Measurements from ENCODE around the gene GPSM1.

Gene GPSM1

DNA sequence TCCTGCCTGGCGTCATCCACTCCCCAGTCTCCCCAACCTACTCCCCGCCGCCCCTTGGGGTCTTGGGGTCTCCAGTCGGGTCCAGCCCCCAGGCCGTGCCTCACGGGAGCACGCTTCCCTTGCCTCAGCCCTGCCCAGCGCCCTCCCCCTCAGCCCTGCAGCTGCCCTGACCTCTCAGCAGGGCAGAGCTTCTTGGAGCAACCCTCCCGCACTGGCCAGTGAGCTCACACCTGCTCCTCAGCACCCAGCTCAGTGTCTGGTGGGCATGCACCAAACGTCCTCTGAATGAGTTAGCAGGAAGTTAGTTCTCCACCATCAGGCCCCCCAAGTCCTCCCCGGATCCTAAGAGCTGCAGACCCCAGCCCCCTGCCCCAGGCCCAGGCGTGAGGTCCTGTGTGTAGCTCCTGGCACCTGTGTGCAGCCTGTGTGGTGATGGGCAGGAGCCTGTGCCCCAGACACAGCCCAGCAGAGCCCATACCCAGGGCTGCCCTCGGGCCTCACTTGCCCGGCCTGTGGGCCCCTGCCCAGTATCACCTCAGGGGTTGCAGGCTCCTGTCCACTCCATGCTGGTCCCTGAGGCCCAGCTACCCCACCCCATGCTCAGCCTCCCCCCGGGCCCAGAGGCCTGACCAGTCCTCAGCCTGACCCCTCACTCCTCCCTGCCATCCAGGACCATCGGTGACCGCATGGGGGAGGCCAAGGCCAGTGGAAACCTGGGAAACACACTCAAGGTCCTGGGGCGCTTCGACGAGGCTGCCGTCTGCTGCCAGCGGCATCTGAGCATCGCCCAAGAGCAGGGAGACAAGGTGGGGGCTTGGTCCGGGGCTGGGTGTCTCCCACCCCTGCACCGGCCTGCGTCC is 8.2 kb downstream of the GPSM1 start:
- no peaks in the 10 kb centered on the region for H3K27me3 ChIP-seq (ENCODE audit: insufficient read depth, poor library complexity, severe bottlenecking)
- H3K4me3 ChIP-seq (replicated peaks; ENCODE audit: insufficient read depth, low read length) = no peak overlapping the region
- DNase-seq (ENCODE audit: low read depth in 1 of 2, low spot score in 1 of 2) = no peak
- TF ChIP-seq POLR2AphosphoS5 (IDR thresholded peaks at IDR 0.05; ENCODE audit: low read depth) (no peak), SPI1 (IDR thresholded peaks at IDR 0.05; ENCODE audit: borderline replicate concordance, low read depth) (no peak), GABPA (IDR thresholded peaks at IDR 0.05; ENCODE audit: low read depth) (no peak)
- TF ChIP-seq, protein P1, sequence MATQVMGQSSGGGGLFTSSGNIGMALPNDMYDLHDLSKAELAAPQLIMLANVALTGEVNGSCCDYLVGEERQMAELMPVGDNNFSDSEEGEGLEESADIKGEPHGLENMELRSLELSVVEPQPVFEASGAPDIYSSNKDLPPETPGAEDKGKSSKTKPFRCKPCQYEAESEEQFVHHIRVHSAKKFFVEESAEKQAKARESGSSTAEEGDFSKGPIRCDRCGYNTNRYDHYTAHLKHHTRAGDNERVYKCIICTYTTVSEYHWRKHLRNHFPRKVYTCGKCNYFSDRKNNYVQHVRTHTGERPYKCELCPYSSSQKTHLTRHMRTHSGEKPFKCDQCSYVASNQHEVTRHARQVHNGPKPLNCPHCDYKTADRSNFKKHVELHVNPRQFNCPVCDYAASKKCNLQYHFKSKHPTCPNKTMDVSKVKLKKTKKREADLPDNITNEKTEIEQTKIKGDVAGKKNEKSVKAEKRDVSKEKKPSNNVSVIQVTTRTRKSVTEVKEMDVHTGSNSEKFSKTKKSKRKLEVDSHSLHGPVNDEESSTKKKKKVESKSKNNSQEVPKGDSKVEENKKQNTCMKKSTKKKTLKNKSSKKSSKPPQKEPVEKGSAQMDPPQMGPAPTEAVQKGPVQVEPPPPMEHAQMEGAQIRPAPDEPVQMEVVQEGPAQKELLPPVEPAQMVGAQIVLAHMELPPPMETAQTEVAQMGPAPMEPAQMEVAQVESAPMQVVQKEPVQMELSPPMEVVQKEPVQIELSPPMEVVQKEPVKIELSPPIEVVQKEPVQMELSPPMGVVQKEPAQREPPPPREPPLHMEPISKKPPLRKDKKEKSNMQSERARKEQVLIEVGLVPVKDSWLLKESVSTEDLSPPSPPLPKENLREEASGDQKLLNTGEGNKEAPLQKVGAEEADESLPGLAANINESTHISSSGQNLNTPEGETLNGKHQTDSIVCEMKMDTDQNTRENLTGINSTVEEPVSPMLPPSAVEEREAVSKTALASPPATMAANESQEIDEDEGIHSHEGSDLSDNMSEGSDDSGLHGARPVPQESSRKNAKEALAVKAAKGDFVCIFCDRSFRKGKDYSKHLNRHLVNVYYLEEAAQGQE (IDR thresholded peaks at IDR 0.05; ENCODE audit: insufficient replicate concordance, low read depth) = no peak
- TF ChIP-seq, protein P2, sequence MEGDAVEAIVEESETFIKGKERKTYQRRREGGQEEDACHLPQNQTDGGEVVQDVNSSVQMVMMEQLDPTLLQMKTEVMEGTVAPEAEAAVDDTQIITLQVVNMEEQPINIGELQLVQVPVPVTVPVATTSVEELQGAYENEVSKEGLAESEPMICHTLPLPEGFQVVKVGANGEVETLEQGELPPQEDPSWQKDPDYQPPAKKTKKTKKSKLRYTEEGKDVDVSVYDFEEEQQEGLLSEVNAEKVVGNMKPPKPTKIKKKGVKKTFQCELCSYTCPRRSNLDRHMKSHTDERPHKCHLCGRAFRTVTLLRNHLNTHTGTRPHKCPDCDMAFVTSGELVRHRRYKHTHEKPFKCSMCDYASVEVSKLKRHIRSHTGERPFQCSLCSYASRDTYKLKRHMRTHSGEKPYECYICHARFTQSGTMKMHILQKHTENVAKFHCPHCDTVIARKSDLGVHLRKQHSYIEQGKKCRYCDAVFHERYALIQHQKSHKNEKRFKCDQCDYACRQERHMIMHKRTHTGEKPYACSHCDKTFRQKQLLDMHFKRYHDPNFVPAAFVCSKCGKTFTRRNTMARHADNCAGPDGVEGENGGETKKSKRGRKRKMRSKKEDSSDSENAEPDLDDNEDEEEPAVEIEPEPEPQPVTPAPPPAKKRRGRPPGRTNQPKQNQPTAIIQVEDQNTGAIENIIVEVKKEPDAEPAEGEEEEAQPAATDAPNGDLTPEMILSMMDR (IDR thresholded peaks at IDR 0.05; ENCODE audit: insufficient read depth, low read length) = no peak
- no peak overlapping the region for H3K27ac ChIP-seq (replicated peaks)

DNA sequence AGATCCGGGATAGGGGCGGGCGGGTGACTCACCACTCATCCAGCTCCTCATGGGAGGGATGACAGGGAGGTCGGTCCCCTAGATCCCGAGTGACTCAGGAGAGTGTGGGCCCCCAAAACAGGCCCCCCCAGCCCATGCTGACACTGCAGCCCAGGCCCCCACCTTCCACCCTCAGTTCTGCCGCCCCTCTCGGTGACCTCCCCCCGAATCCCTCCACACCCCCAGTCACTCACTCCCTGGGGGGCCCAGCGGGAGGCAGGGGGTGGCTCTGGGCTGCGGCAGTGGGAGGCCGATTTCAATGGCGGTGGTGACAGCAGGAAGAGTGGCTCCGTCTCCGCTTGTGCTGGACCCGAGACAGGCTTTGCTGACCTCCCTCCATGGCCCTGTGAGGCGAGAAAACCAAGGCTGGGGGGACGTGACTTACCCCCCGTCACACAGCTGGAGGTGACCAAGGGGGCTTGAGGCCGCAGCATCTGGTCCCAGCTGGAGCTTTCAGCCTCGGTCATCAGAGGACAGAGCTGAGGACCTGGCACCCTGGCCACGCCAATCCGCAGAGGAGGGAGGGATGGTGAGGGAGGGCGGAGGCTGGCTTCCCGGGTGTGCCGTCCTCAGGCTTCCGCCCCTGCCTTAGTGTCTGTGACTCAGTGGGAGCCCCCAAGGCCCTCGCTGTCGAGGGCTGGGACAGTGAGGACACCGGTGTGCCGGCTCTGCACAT is 9.0 kb downstream of the GPSM1 start:
- no peak for DNase-seq (ENCODE audit: low read depth in 1 of 2, low spot score in 1 of 2)
- no peak overlapping the region for H3K27ac ChIP-seq (replicated peaks)

DNA sequence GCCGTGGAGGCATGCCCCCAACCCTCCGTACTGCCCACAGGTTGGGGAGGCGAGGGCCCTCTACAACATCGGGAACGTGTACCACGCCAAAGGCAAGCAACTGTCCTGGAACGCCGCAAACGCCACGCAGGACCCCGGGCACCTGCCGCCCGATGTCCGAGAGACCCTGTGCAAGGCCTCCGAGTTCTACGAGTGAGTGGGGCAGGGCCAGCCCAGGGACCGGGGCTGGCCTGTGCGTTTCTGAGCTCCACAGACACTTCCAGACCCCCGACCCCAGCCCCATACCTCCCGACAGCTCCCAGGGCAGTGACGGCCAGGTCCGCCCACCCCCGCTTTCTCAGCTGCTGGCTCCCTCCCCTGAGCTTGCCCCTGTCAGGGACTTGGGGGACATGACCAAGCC is 9.5 kb downstream of the GPSM1 start:
- Histone ChIP-seq H3K27me3 (ENCODE audit: insufficient read depth, poor library complexity, severe bottlenecking) (no peaks in the 10 kb centered on the region), H3K4me3 (replicated peaks; ENCODE audit: insufficient read depth, low read length) (no peak overlapping the region), H3K27ac (replicated peaks) (no peak overlapping the region)
- DNase-seq (ENCODE audit: low read depth in 1 of 2, low spot score in 1 of 2) = no peak
- TF ChIP-seq, protein P1 (IDR thresholded peaks at IDR 0.05; ENCODE audit: insufficient replicate concordance, low read depth) = no peak
- TF ChIP-seq GABPA (IDR thresholded peaks at IDR 0.05; ENCODE audit: low read depth) (no peak), SPI1 (IDR thresholded peaks at IDR 0.05; ENCODE audit: borderline replicate concordance, low read depth) (no peak), POLR2AphosphoS5 (IDR thresholded peaks at IDR 0.05; ENCODE audit: low read depth) (no peak)
- TF ChIP-seq, protein P2 (IDR thresholded peaks at IDR 0.05; ENCODE audit: insufficient read depth, low read length) = no peak

More for the DNA sequence above, 9.0 kb downstream of the GPSM1 start:
- TF ChIP-seq SPI1 (IDR thresholded peaks at IDR 0.05; ENCODE audit: borderline replicate concordance, low read depth) (no peak), POLR2AphosphoS5 (IDR thresholded peaks at IDR 0.05; ENCODE audit: low read depth) (no peak), GABPA (IDR thresholded peaks at IDR 0.05; ENCODE audit: low read depth) (no peak)
- TF ChIP-seq, protein P2 (IDR thresholded peaks at IDR 0.05; ENCODE audit: insufficient read depth, low read length) = no peak
- TF ChIP-seq, protein P1 (IDR thresholded peaks at IDR 0.05; ENCODE audit: insufficient replicate concordance, low read depth) = no peak
- H3K4me3 ChIP-seq (replicated peaks; ENCODE audit: insufficient read depth, low read length) = no peak overlapping the region
- no peaks in the 10 kb centered on the region for H3K27me3 ChIP-seq (ENCODE audit: insufficient read depth, poor library complexity, severe bottlenecking)

Measured in HL-60 (cell line).